G401 (cell line): Measurements from ENCODE around the gene ARHGAP19. TPM values are rescaled to one million over a fixed set of nuclear protein-coding genes. Genes with fewer than 3 reads are reported as not detected.

Experiments
- DNase-seq: peaks from one replicate; pipeline ENCODE4 v3.0.0-alpha.2; 2015; ENCODE audit warnings: low spot score
- in situ Hi-C: cut with HindIII; loops from 2 replicates; pipeline ENCODE4 v1.10.0; 2016; ENCODE audit warnings: low sequenced_read_pairs, mixed read lengths
- total RNA-seq: library from RNA; depleted of rRNA; stranded (reverse); fragments of >200 nt; shearing (Covaris generic); gene quantifications from 2 replicates; pipeline ENCODE4 v1.2.3, GENCODE V29; 2014

ARHGAP19 gene
- total RNA-seq, 1 experiment from 2014 or later = 11.3 TPM

DNA sequence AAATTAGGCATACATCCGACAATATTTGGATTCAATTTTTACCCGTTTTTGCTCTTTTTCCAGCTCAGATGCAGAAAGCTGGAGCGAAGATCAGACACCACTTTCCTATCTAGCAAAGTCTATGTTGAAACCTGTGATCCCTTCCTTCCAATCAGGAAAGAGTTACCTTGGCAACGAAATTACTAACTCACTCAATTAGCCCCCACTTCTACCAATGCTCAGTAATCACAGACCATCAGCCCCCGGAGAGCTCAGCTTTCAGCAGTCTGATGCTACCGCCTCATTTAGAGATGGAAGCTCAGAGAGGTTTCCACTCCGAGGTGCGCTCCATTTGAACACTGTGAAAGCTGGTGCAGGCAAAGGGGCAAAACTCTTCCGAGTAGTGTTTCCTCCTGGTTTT lies 33.3 kb upstream of the ARHGAP19 start:
- in situ Hi-C loops = no loop called here
- DNase-seq = no peak

DNA sequence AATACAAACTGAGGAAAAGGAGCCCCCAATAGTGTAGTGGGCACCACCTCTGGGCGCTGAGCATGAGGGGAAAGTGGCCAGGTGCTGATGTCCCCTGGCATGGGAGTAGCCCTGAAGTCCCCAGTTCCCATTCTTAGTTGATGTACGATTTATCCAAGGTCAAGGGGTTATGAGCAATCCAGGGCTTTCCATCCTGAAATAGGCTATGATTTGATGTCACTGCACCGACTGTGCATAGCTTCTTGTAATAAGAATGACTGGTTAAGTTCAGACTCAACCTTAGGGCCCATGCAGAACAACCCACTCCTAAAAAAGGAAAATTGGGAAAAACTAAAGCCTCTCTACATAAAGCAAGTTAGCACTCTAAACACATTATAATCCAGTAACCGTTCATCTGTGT lies 31.1 kb upstream of the ARHGAP19 start:
- no peak for DNase-seq
- in situ Hi-C loops = no loop called here

DNA sequence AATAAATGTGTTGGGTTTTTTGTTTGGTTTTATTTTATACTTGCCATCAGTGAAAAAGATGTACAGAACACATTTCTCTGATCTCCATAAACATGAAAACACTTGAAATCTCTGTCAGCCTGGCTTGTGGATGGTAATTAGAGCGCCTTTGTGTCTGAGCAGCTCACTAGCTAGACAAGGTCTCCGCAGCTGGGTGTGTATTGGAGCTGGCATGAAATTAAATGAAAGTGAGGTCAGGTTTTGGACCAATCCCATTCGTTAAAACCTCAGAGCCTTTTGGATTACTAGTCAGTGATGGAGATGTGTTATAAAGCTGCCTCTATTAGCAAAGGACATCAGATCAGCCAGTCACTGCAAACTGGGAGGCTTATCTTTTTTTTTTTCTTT lies 29.4 kb upstream of the ARHGAP19 start:
- no peak for DNase-seq
- in situ Hi-C loops = no loop called here

DNA sequence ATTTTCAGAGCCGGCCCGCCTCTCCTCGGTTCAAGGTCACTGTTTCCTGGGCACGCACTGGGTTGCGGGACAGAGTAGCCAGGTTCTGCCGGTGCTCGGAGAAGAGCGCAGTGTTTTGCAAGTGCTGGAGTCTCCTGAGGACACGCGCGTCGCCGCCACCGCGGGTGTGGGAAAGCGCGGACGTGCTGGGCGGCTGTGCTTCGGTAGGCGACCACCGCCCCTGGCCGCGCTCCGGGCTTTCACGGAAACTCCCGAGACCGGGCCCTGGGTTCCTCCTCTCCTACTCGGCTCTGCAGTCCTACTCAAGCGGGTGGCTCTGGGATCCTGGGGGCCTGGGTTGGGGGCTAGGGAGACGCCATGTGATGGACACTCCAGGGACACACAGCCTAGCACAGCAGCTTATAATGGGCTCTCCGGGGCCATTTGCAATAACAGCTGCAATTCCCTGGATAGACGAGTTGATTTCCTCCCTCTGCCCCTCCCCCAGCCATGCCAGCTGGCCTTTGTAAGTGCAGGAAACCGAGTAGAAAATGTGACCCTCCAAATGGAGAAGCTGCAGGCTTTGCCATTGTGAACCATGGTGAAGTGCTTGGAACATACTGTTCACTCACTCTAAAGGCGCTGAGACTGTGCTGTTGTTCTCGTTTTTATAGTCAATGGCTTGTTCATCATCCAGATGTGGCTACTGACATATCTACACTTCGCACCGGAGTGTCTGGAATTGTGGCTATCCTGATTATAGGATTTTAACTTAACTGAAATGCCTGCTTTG lies 28.8 kb upstream of the ARHGAP19 start:
- DNase-seq = peak; percentile 33
- in situ Hi-C loops = no loop called here

DNA sequence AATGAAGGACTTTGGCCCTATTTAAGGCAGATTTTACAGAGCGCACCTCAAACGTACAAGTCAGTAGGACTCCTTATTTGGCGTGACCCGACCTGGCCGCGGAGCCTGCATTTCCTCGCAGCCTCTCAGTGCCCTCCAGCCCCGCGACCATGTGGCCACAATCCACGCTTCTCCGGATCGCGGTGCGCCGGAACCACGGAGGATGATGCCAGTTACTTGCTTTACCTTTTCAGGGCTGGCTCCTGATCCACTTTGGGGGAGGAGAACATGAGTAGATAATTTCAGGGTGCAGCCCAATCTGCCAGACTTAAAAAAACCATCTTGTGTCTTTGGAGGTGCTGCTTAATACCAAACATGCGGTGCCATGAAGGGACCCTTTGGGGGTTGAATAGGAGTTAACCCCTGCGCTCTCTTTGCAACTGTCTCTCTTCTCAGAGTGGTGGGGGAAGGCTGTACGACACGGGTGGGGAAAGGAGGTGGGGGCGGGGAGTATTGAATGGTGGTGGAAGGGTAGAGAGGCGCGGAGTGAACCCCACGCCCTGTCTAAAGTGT lies 28.1 kb upstream of the ARHGAP19 start:
- no peak for DNase-seq
- in situ Hi-C loops = no loop called here

DNA sequence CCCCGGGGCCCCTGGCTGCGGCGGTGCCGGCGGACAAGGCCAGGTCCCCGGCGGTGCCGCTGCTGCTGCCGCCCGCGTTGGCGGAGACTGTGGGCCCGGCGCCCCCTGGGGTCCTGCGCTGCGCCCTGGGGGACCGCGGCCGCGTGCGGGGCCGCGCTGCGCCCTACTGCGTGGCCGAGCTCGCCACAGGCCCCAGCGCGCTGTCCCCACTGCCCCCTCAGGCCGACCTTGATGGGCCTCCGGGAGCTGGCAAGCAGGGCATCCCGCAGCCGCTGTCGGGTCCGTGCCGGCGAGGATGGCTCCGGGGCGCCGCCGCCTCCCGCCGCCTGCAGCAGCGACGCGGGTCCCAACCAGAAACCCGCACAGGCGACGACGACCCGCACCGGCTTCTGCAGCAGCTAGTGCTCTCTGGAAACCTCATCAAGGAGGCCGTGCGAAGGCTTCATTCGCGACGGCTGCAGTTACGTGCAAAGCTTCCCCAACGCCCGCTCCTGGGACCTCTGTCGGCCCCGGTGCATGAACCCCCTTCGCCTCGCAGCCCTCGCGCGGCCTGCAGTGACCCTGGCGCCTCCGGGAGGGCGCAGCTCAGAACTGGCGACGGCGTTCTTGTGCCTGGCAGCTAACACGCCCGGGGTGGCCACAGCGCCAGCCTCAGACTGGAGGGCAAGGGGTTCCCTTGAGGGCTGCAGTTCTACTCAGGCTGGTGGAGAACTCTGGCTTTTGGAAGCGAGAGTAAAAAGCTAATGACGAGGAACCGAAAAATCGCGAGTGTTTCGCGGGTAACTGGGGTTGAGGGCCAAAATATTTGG lies 27.4 kb upstream of the ARHGAP19 start:
- in situ Hi-C loops = no loop called here
- DNase-seq = peak; percentile 55

DNA sequence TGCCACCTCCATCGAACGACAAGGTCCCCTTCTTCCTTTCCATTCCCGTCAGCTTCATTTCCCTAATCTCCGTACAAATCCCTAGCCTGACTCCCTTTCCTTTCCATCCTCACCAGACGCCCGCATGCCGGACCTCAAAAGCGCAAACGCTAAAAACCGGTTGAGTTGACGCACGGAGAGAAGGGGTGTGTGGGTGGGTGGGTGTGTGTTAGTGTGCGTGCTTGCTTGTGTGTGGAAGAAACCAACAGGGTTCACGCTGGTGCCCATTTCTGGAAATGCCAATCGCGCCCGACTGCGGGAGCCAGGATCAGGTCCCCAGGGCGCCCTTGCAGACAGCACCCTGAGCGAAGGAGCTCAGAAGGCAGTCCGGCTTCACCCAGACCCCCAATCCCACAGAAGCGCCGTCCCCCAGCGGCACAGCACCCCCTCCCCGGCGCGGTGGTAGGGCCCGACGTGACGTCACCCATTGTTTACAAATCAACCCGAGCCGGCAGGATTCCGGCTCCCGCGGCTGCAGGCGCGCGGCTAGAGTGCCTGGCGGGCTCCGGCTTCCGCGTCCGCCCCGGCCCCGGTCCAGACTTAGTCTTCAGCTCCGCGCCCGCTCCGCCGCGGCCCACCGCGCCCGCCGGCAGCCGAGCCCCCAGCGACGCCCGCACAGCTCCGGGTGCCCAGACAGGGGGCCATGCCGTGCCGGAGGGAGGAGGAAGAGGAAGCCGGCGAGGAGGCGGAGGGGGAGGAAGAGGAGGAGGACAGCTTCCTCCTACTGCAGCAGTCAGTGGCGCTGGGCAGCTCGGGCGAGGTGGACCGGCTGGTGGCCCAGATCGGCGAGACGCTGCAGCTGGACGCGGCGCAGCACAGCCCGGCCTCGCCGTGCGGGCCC lies 26.6 kb upstream of the ARHGAP19 start, which contains the start of gene FRAT1:
Gene FRAT1 (plus strand): TSS at position 500 of the 880 bp plus-strand sequence. CDS start 183 bp downstream, at position 683.
- DNase-seq = peak; percentile 89
- in situ Hi-C loops = no loop called here

DNA sequence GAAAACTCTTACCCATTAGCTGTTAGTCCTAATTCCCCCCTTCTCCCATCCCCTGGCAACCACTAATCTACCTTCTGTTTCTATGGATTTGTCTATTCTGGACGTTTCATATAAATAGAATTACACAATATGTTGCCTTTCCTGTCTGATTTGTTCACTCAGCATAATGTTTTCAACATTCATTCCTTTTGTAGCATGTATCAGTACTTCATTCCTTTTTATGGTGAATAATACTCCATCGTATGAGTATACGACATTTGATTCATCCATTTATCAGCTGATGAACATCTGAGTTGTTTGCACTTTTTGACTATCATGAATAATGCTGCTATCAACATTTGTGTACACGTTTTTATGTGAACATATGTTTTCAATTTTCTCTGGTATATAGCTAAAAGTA lies 22.2 kb upstream of the ARHGAP19 start:
- DNase-seq = no peak

DNA sequence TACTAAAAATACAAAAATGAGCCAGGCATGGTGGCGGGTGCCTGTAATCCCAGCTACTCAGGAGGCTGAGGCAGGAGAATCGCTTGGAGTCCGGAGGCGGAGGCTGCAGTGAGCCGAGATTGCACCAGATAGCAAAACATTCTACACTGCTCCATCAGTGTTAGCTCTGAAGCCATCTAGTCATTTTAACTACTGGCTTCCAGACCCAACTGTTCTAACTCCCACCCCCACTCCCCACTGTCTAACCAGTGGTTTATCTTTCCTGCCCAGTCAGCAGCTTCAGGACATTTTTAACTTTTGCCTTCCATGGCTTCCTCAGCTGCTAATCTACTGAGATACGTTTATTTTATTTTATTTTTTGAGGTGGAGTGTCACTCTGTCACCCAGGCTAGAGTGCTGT lies 20.5 kb upstream of the ARHGAP19 start:
- in situ Hi-C loops = no loop called here

More for the DNA sequence above, 22.2 kb upstream of the ARHGAP19 start:
- in situ Hi-C loops = no loop called here

DNA sequence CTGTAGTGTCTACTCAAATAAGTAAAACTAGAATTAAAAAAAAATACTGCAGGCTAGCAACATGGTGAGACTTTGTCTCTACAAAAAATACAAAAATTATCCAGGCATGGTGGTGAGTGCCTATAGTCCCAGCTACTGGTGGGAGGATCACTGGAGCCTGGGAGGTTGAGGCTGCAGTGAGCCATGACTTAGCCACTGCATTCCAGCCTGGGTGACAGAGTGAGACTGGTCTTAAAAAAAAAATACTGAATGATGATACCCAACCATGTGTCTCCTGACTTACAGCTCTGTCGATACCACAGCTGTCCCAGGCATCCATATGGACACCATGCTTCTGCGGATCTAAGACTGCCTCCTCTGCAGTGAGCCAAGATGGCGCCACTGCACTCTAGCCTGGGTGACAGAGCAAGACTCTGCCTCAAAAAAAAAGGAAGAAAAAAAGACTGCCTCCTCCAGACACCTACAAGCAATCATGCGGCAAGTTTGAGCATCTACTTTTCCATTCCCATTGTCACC lies 18.7 kb upstream of the ARHGAP19 start:
- DNase-seq = no peak
- in situ Hi-C loops = no loop called here

More for the DNA sequence above, 20.5 kb upstream of the ARHGAP19 start:
- no peak for DNase-seq

DNA sequence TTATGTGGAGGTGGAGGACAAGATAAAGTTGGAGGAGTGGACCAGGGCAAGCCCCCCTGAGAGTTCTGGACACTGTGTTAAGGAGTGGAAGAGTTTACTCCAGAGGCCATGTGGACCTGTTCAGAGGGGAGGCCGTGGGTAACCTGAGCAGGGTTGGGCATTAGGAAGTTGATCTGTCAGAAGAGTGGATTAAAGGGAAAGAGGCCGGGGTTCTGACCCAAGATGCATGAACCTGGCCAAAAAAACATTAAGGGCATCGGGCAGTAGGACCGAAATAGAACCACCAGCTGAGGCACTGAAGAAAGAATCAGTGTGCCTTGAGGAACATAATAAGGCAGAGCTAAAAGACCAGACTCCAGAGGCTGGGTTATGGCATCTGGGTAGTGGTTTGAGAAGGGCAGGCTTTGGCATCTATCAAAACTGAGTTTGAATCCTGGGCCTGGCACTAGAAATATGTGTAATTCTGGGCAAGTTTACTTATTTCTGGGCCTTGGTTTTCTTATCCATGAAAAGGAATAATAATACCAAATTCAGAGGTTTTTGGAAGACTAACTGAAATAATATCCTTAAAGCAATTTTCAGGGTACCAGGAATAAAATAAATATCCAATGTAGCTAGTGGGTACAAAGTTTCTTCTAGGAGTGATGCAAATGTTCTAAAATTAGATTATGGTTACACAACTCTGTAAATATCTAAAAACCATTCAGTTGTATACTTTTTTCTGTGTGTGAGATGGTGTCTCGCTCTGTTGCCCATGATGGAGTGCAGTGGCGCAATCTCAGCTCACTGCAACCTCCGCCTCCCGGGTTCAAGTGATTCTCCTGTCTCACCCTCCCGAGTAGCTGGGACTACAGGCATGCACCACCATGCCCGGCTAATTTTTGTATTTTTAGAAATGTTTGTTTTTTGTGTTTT lies 15.7 kb upstream of the ARHGAP19 start:
- DNase-seq = no peak
- in situ Hi-C loops = no loop called here

DNA sequence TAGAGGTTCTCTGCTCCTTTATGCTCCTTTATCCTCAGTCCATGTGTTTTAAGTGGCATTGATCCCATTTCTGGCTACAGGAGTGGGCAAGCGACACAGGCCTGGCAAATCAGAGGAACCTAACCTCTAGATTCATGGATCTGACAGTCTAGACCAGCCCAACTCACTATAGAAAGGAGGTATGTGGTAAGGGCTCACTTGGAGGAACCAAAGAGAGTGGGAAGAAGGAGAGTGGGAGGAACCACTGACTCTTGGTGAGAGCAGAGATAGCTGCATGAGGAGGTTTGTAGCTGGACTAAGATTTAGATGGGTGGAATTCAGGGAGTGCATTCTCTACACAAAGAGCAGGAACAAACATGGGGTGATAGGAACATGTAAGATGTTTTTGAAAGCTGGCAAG lies 15.0 kb upstream of the ARHGAP19 start:
- DNase-seq = no peak
- in situ Hi-C loops = no loop called here

DNA sequence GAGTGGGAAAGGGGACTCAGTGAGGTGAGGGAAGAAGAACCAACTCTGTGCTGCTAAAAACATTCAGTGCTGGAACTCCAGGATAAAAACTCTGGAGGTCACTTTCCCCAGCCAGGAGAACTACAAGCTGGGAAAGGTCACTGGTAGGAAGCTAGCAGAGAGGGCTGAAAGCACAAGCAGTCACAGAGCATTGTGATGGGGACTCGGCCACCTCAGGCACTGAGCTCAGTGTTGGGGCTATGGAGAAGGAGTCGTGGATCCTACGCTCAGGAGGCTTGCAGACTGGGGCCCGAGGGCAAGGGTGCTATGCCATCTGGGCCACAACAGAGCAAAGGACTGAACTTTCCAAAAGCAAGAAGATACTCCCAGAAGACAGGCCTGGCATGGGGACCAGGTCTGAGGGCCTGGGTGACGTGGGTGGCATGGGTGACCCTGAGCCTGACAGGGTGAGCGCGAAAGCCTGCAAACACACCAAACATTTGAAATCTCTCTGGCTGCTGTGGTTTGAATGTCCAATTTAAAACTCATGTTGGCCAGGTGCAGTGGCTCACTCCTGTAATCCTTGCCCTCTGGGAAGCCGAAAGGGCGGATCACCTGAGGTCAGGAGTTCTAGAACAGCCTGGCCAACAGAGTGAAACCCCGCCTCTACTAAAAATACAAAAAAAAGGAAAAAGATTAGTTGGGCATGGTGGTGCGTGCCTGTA lies 9.8 kb upstream of the ARHGAP19 start:
- in situ Hi-C loops = no loop called here
- no peak for DNase-seq

DNA sequence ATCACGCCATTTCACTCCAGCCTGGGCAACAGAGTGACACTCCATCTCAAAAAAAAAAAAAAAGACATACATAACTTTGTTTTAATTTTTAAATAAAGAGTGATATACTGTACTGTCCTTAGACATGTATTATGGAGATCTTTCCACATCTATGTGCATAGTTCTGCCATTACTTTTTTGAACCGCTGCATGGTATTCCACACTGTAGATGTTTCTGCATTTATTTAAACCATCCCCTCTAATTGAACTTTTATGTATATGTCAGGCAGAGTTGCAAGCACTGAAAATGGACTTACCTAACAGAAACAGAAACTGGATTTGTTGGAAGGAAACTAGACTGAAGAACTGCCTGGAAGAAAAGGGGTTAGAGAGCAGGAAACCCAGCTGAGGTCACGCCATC lies 8.5 kb upstream of the ARHGAP19 start:
- in situ Hi-C loops = no loop called here
- no peak for DNase-seq

DNA sequence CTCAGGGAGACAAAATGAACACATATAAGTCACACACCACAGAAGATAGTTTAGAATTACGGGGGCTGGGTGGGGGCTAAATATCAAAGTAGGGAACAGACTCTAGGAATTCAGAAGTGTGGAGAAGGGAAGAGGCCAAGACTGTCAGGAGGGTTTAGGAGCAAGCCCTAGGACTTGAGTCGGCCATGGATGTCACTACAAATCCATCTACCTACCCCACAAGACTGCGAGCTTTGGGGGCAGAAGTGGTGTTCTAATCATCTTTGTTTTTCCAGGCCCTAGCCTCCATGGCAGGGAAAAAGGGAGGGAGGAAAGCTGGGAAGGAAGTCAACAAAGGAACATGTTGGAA lies 5.8 kb upstream of the ARHGAP19 start:
- no peak for DNase-seq
- in situ Hi-C loops = no loop called here

DNA sequence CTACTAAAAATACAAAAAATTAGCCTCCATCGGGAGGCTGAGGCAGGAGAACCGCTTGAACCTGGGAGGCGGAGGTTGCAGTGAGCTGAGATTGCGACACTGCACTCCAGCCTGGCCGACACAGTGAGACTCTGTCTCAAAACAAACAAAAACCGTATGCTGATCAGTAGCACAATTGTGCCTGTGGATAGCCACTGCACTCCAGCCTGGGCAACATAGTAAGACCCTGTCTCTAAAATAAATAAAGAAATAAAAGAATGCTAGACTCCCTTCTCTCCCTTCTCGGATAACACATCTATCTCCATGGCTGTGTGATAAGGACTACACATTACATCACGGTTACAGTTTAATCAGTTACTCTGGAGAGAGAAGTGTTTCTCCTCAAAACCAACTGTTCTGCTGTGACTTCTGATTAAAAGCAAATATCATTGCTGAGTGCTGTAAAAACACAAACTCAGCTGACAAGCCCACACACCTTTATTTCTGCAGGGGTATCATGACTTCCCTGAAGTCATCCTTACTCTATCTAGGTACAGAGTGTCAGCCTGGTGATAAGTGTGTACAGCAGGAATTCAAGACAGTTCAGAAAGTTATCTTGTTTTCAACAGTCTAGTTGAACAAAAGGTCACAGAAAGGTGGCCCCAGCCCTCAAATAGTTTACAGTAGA lies 5.3 kb upstream of the ARHGAP19 start:
- in situ Hi-C loops = no loop called here
- DNase-seq = no peak

DNA sequence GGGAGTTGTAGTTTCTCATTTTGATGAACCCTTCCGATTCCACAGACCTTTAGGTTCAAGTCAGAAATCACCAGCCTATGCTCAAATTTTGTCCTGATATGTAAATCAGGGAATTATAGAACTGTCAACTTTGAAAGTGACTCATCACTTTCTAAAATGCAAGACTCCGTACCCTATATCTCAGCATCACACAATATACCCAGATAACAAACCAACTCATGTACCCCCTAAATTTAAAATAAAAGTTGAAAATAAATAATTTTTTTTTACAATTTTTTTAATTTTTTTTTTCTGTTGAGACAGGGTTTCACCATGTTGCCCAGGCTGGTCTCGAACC lies 393 bp upstream of the ARHGAP19 start:
- in situ Hi-C loops = no loop called here
- no peak for DNase-seq
